GM12878 (cell line): Measurements from ENCODE around the gene ENDOV. TPM values are rescaled to one million over a fixed set of nuclear protein-coding genes. Genes with fewer than 3 reads are reported as not detected.

Source experiments
- ATAC-seq: fragments of 200-7000 bp; cut with Tn5 transposase; 3 replicates; pipeline ENCODE4 v1.9.1; 2020; ENCODE audit warnings: mild to moderate bottlenecking, moderate library complexity
- BruUV-seq: library from RNA; stranded (reverse); fragments of 400-500 nt; replicated peaks from 2 replicates; lab custom pipeline; 2021; lab: Mats Ljungman, UMichigan
- CTCF ChIA-PET: fragments of 300-600 bp; sonication (Branson Sonifier 250); formaldehyde crosslinking; extraction: SDS; loops from one replicate; lab custom pipeline; 2021; ENCODE audit warnings: inconsistent platforms; lab: Yijun Ruan, JAX
- POLR2A ChIA-PET: fragments of 350-600 bp; formaldehyde crosslinking; extraction: SDS; loops from one replicate; lab custom pipeline; 2021; ENCODE audit warnings: inconsistent platforms; lab: Charles Lee
- RAD21 ChIA-PET: fragments of 300-600 bp; sonication (Branson Sonifier 250); formaldehyde crosslinking; loops from one replicate; lab custom pipeline; 2023; ENCODE audit warnings: antibody characterized with exemption; ENCODE audit not compliant: unreplicated experiment; lab: Charles Lee
- SMC1A ChIA-PET: fragments of 300-600 bp; sonication (Branson Sonifier 250); formaldehyde crosslinking; loops from one replicate; lab custom pipeline; 2023; ENCODE audit not compliant: unreplicated experiment, uncharacterized antibody; lab: Charles Lee
- DNase-seq: peaks from one replicate; pipeline ENCODE4 v3.0.0-alpha.2; 2011; ENCODE audit warnings: low read depth, low spot score
- FAIRE-seq: peaks from 3 replicates; lab custom pipeline; 2011; peaks lifted over from hg19 to GRCh38; lab: Jason Lieb, UNC
- H2AFZ ChIP-seq: 2 replicates; pipeline ENCODE4 v1.6.0; 2011; ENCODE audit warnings: low read depth, low read length, control low read depth; ENCODE audit not compliant: control insufficient read depth
- H3K27ac ChIP-seq: 2 replicates; pipeline ENCODE4 v1.5.1; 2011; ENCODE audit warnings: control low read depth; ENCODE audit not compliant: control insufficient read depth, insufficient read depth
- H3K27me3 ChIP-seq, 2 experiments: replicated peaks in 1 of 2; 2 replicates each; pipeline versions ENCODE4 v1.6.0 to v1.6.1; 2011; ENCODE audit warnings: low read length in 1 of 2; ENCODE audit not compliant: control insufficient read depth in 2 of 2, insufficient read depth in 2 of 2
- H3K36me3 ChIP-seq, 2 experiments: 2 replicates each; pipeline ENCODE4 v1.5.1; 2011; ENCODE audit warnings: low read length in 1 of 2; ENCODE audit not compliant: control insufficient read depth in 2 of 2, insufficient read depth in 2 of 2
- H3K4me1 ChIP-seq: 2 replicates; pipeline ENCODE4 v1.6.1; 2011; ENCODE audit warnings: mild to moderate bottlenecking, low read length, moderate library complexity, mixed read lengths; ENCODE audit not compliant: control insufficient read depth, insufficient read depth
- H3K4me2 ChIP-seq: 2 replicates; pipeline ENCODE4 v1.6.0; 2011; ENCODE audit warnings: control low read depth; ENCODE audit not compliant: control insufficient read depth, insufficient read depth
- H3K4me3 ChIP-seq: fragments of 200-600 bp; sonication (generic); 2 replicates; pipeline ENCODE4 v1.5.1; 2016
- H3K79me2 ChIP-seq: 2 replicates; pipeline ENCODE4 v1.6.0; 2011; ENCODE audit warnings: low read length; ENCODE audit not compliant: control insufficient read depth, insufficient read depth
- H3K9ac ChIP-seq: 2 replicates; pipeline ENCODE4 v1.8.0; 2011; ENCODE audit warnings: low read length, control low read depth, mixed read lengths; ENCODE audit not compliant: control insufficient read depth, insufficient read depth
- H3K9me3 ChIP-seq: replicated peaks from 3 replicates; pipeline ENCODE4 v1.5.1; 2011; ENCODE audit warnings: mild to moderate bottlenecking, low read length; ENCODE audit not compliant: control insufficient read depth, insufficient read depth
- H4K20me1 ChIP-seq: 2 replicates; pipeline ENCODE4 v1.6.0; 2011; ENCODE audit not compliant: control insufficient read depth, insufficient read depth
- ATF2 ChIP-seq: IDR thresholded peaks from 2 replicates; pipeline ENCODE4 v1.6.1; 2012; ENCODE audit warnings: low read length, inconsistent platforms
- BHLHE40 ChIP-seq, 2 experiments: fragments of 450-650 bp in 1 of 2; IDR thresholded peaks; 2 replicates each; pipeline ENCODE4 v1.6.1; 2011 to 2017; ENCODE audit warnings: low read depth in 2 of 2, borderline replicate concordance in 1 of 2, improper control_type of control experiment in 1 of 2, low read length in 1 of 2, mild to moderate bottlenecking in 1 of 2
- E4F1 ChIP-seq: fragments of 450-650 bp; IDR thresholded peaks from 2 replicates; pipeline ENCODE4 v1.6.1; 2018; ENCODE audit warnings: borderline replicate concordance, mild to moderate bottlenecking; ENCODE audit not compliant: partially characterized antibody
- EED ChIP-seq: sonication (generic); IDR thresholded peaks from 2 replicates; pipeline ENCODE4 v1.6.1; 2016; ENCODE audit warnings: antibody characterized with exemption, low read depth
- HDGF ChIP-seq: fragments of 450-650 bp; IDR thresholded peaks from 2 replicates; pipeline ENCODE4 v1.6.1; 2016; ENCODE audit warnings: antibody characterized with exemption
- IKZF2 ChIP-seq, 2 experiments: fragments of 450-650 bp; IDR thresholded peaks; 2 replicates each; pipeline ENCODE4 v1.6.1; 2017; ENCODE audit warnings: mild to moderate bottlenecking in 2 of 2, moderate library complexity in 2 of 2
- MYB ChIP-seq: fragments of 150-350 bp; IDR thresholded peaks from 2 replicates; pipeline ENCODE4 v1.6.1; 2014; ENCODE audit warnings: mild to moderate bottlenecking, low read depth, low read length, borderline replicate concordance
- POLR2A ChIP-seq: IDR thresholded peaks from 2 replicates; pipeline ENCODE4 v1.6.1; 2011; ENCODE audit warnings: low read depth, mild to moderate bottlenecking, low read length
- RELB ChIP-seq: fragments of 450-650 bp; IDR thresholded peaks from 2 replicates; pipeline ENCODE4 v1.6.1; 2017; ENCODE audit warnings: low read depth, mild to moderate bottlenecking, moderate library complexity
- REST ChIP-seq: IDR thresholded peaks from 2 replicates; pipeline ENCODE4 v1.6.1; 2012; ENCODE audit warnings: mild to moderate bottlenecking, low read depth, low read length
- SMARCA5 ChIP-seq: fragments of 450-650 bp; IDR thresholded peaks from 2 replicates; pipeline ENCODE4 v1.6.1; 2017; ENCODE audit warnings: mild to moderate bottlenecking
- STAT3 ChIP-seq: IDR thresholded peaks from 2 replicates; pipeline ENCODE4 v1.6.1; 2011; ENCODE audit warnings: low read depth, low read length, improper control_type of control experiment
- WGBS: methylation state at CpG from one replicate; pipeline ENCODE4 v1.1.6; 2016; ENCODE audit warnings: low lambda C conversion rate; ENCODE audit not compliant: insufficient replicate concordance, insufficient coverage; ENCODE audit errors: missing lambda C conversion rate; 5-methylcytosine and 5-hydroxymethylcytosine counted together
- in situ Hi-C: fragments of 300-500 bp; cut with MboI; formaldehyde crosslinking; loops from 9 replicates; pipeline ENCODE4 v1.14.3; 2018; ENCODE audit warnings: mixed read lengths
- intact Hi-C: fragments of 100-400 bp; cut with micrococcal nuclease; formaldehyde crosslinking; loops from one replicate; pipeline ENCODE4 v1.14.2; 2022; ENCODE audit not compliant: unreplicated experiment
- polyA plus RNA-seq, 11 experiments: library from polyadenylated mRNA; depleted of rRNA in 4 of 11; unstranded in 6 of 11; stranded (reverse) in 5 of 11; fragments of >200 nt; fragmentation: Nextera tagmentation in 4 of 11; fragmentation: Illumina TruSeq in 1 of 11; extraction: Ambion mirVana in 4 of 11; extraction: Trizol in 1 of 11; gene quantifications; 1 replicate in 1 of 11; 2 replicates in 10 of 11; pipeline versions ENCODE4 v1.2.1 to v1.2.3, GENCODE V29; 2011 to 2016; ENCODE audit warnings: inconsistent platforms in 2 of 11, missing spikeins in 2 of 11, low read depth in 1 of 11
- total RNA-seq, 4 experiments: library from RNA; depleted of rRNA in 3 of 4; stranded (reverse); fragments of >200 nt in 3 of 4; fragmentation: Illumina TruSeq in 1 of 4; extraction: Trizol in 1 of 4; gene quantifications; 2 replicates each; pipeline versions ENCODE4 v1.2.1 to v1.2.3, GENCODE V29; 2013 to 2021

Gene ENDOV
- total and polyA plus RNA-seq, 10 of the 15 experiments (the other 5 are each of a cell fraction or from before 2014, with no cell fraction given), result 0.63 to 11.9 (median 8.1) TPM

- Histone ChIP-seq H2AFZ (peak overlapping the region; percentile 82), H3K27me3 (peaks cover 0 to 3% of the 10 kb centered on the region in 2 experiments; a peak in 1 of 4 replicates), H3K36me3 (no peaks in the 10 kb centered on the region), H3K27ac (peak overlapping the region; percentile 89), H3K9me3 (no peaks in the 10 kb centered on the region), H4K20me1 (no peaks in the 10 kb centered on the region), H3K4me3 (peak overlapping the region; percentile 96), H3K9ac (peak overlapping the region; percentile 99), H3K4me2 (peak overlapping the region; percentile 46), H3K79me2 (peaks cover 7% of the 10 kb centered on the region), H3K4me1 (peaks cover 8% of the 10 kb centered on the region)
- CTCF ChIA-PET, result interaction anchor here (1.5 kb wide), 1 partner anchor 120 kb away, joined by 3 read pairs; no protein-coding TSS in a partner anchor
- WGBS, result 8% methylated on average over 20 of the region's 20 CpGs
- peak; percentile 74 for ATAC-seq
- POLR2A ChIA-PET, result interaction anchor here (0.8 to 1.6 kb wide), 3 partner anchors 20 to 310 kb away, joined by 3 to 5 read pairs (median 3); partner anchors contain the start of gene RPTOR
- no TSS peak for BruUV-seq
- no peak for FAIRE-seq
- SMC1A ChIA-PET, result interaction anchor here (0.9 to 1.1 kb wide), 2 partner anchors 8 to 117 kb away, joined by 3 read pairs; no protein-coding TSS in a partner anchor
- in situ Hi-C loops, result no loop called here
- DNase-seq, result no peak
- intact Hi-C loops, result loop anchor here (10.0 kb wide), 1 partner anchor 119 kb away; no protein-coding TSS in a partner anchor
- RAD21 ChIA-PET, result interaction anchor here (1.7 kb wide), 1 partner anchor 28 kb away, joined by 11 read pairs; no protein-coding TSS in a partner anchor
- peak in 1 of 2 experiments; percentile 39; a peak in 2 of 4 replicates for TF ChIP-seq IKZF2 (IDR thresholded peaks at IDR 0.05)
- TF ChIP-seq HDGF, result peak; percentile 15; the same call in 1 of the 2 replicates
- peak in 1 of 2 experiments; percentile 41; a peak in 1 of 4 replicates for TF ChIP-seq BHLHE40 (IDR thresholded peaks at IDR 0.05; ENCODE audit: borderline replicate concordance in 1 of 2, low read depth in 2 of 2, low read length in 1 of 2)
- TF ChIP-seq POLR2A, result no peak
- TF ChIP-seq ATF2, result no peak
- no peak for TF ChIP-seq SMARCA5
- no peak for TF ChIP-seq MYB
- no peak for TF ChIP-seq EED
- peak; percentile 60 for TF ChIP-seq RELB
- no peak for TF ChIP-seq REST
- TF ChIP-seq STAT3, result no peak
- TF ChIP-seq E4F1, result no peak
Measured at GRCh38 chr17:80455336-80455710, 40.4 kb downstream of the ENDOV start.
